Testis (tissue), 2 donors: Measurements from ENCODE around the gene FBXO39.

Experiments
- POLR2A ChIP-seq: fragments of 450-650 bp; IDR thresholded peaks from one replicate; pipeline ENCODE4 v1.6.1; 2017; ENCODE audit warnings: antibody characterized with exemption, mild to moderate bottlenecking, moderate library complexity
- TF ChIP-seq, protein P1 (sequence below), 3 experiments: fragments of 450-650 bp in 2 of 3; fragments of 200-600 bp in 1 of 3; sonication (generic) in 1 of 3; IDR thresholded peaks; one replicate each; pipeline ENCODE4 v1.5.1; 2016 to 2019; ENCODE audit warnings: antibody characterized with exemption in 3 of 3, mild to moderate bottlenecking in 2 of 3, moderate library complexity in 1 of 3

- TF ChIP-seq, protein P1, sequence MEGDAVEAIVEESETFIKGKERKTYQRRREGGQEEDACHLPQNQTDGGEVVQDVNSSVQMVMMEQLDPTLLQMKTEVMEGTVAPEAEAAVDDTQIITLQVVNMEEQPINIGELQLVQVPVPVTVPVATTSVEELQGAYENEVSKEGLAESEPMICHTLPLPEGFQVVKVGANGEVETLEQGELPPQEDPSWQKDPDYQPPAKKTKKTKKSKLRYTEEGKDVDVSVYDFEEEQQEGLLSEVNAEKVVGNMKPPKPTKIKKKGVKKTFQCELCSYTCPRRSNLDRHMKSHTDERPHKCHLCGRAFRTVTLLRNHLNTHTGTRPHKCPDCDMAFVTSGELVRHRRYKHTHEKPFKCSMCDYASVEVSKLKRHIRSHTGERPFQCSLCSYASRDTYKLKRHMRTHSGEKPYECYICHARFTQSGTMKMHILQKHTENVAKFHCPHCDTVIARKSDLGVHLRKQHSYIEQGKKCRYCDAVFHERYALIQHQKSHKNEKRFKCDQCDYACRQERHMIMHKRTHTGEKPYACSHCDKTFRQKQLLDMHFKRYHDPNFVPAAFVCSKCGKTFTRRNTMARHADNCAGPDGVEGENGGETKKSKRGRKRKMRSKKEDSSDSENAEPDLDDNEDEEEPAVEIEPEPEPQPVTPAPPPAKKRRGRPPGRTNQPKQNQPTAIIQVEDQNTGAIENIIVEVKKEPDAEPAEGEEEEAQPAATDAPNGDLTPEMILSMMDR (IDR thresholded peaks at IDR 0.05) = no peak
- TF ChIP-seq POLR2A = no peak
Measured at GRCh38 chr17:6761779-6762178, 14.2 kb upstream of the FBXO39 start.
